HepG2 (cell line): Measurements from ENCODE around the gene BEST3. TPM values are rescaled to one million over a fixed set of nuclear protein-coding genes. Genes with fewer than 3 reads are reported as not detected.

Experiments
- ATAC-seq: fragments of 200-7000 bp; cut with Tn5 transposase; 3 replicates; pipeline ENCODE4 v1.9.1; 2020; ENCODE audit warnings: mild to moderate bottlenecking, moderate library complexity
- BruUV-seq: library from RNA; stranded (reverse); fragments of 400-500 nt; replicated peaks from 2 replicates; lab custom pipeline; 2021; lab: Mats Ljungman, UMichigan
- CTCF ChIA-PET: fragments of 300-600 bp; formaldehyde crosslinking; extraction: SDS; loops from one replicate; lab custom pipeline; 2021; ENCODE audit warnings: low total read pairs, inconsistent platforms, low intra/inter-chr PET ratio; lab: Yijun Ruan, JAX
- POLR2A ChIA-PET: fragments of 350-600 bp; sonication (Branson Sonifier 250); formaldehyde crosslinking; loops from one replicate; lab custom pipeline; 2020; ENCODE audit warnings: antibody characterized with exemption, inconsistent platforms; lab: Yijun Ruan, JAX
- DNase-seq: peaks from one replicate; pipeline ENCODE4 v3.0.0-alpha.2; 2015; ENCODE audit warnings: low spot score
- FAIRE-seq: peaks from 3 replicates; lab custom pipeline; 2011; peaks lifted over from hg19 to GRCh38; lab: Jason Lieb, UNC
- H2AFZ ChIP-seq: one replicate; pipeline ENCODE4 v1.6.1; 2011; ENCODE audit warnings: low read length, inconsistent platforms
- H3K27ac ChIP-seq: fragments of 300-600 bp; 3 replicates; pipeline ENCODE4 v1.8.0; 2011; ENCODE audit warnings: mixed run types, mild to moderate bottlenecking, mixed read lengths, low read length, inconsistent platforms; ENCODE audit not compliant: insufficient read depth; ENCODE audit errors: extremely low read length
- H3K27me3 ChIP-seq, 2 experiments: fragments of 200-600 bp in 1 of 2; 2 replicates in 1 of 2; 3 replicates in 1 of 2; pipeline versions ENCODE4 v1.6.0 to v1.8.0; 2011; ENCODE audit warnings: low read length in 2 of 2, mild to moderate bottlenecking in 2 of 2, moderate library complexity in 2 of 2, inconsistent platforms in 1 of 2; ENCODE audit not compliant: insufficient read depth in 2 of 2, control insufficient read depth in 1 of 2
- H3K36me3 ChIP-seq, 2 experiments: fragments of 200-600 bp in 1 of 2; replicated peaks in 1 of 2; 2 replicates in 1 of 2; 3 replicates in 1 of 2; pipeline versions ENCODE4 v1.5.1 to v1.8.0; 2011; ENCODE audit warnings: low read length in 2 of 2, inconsistent platforms in 1 of 2; ENCODE audit not compliant: insufficient read depth in 2 of 2, control insufficient read depth in 1 of 2
- H3K4me1 ChIP-seq: 2 replicates; pipeline ENCODE4 v1.5.1; 2012; ENCODE audit warnings: low read length, inconsistent platforms; ENCODE audit not compliant: insufficient read depth
- H3K4me2 ChIP-seq: 2 replicates; pipeline ENCODE4 v1.6.0; 2011; ENCODE audit warnings: low read depth, low read length, inconsistent platforms
- H3K4me3 ChIP-seq, 3 experiments: fragments of 200-600 bp in 1 of 3; sonication (generic), shearing (Covaris generic) in 1 of 3; replicated peaks in 1 of 3; 2 replicates each; pipeline ENCODE4 v1.5.1; 2011 to 2016; ENCODE audit warnings: low read length in 3 of 3, inconsistent platforms in 2 of 3, low read depth in 2 of 3, mild to moderate bottlenecking in 2 of 3, control low read depth in 1 of 3, mixed read lengths in 1 of 3; ENCODE audit not compliant: insufficient read depth in 1 of 3
- H3K79me2 ChIP-seq: one replicate; pipeline ENCODE4 v1.6.1; 2011; ENCODE audit warnings: low read length, inconsistent platforms; ENCODE audit not compliant: insufficient read depth
- H3K9ac ChIP-seq: 2 replicates; pipeline ENCODE4 v1.6.0; 2011; ENCODE audit warnings: mild to moderate bottlenecking, low read depth, low read length, inconsistent platforms; ENCODE audit not compliant: insufficient read depth
- H3K9me3 ChIP-seq: 2 replicates; pipeline ENCODE4 v1.5.1; 2012; ENCODE audit warnings: mild to moderate bottlenecking, low read length
- H4K20me1 ChIP-seq: 2 replicates; pipeline ENCODE4 v1.6.0; 2011; ENCODE audit warnings: inconsistent platforms, mild to moderate bottlenecking, low read length, moderate library complexity; ENCODE audit not compliant: insufficient read depth
- CEBPB ChIP-seq: IDR thresholded peaks from 2 replicates; pipeline ENCODE4 v1.6.1; 2011; ENCODE audit warnings: low read depth, low read length, improper control_type of control experiment, borderline replicate concordance
- FOSL2 ChIP-seq: sonication (generic); formaldehyde crosslinking; IDR thresholded peaks from 2 replicates; pipeline ENCODE4 v1.4.0; 2020; ENCODE audit warnings: missing genetic modification reagents
- KDM6A ChIP-seq: IDR thresholded peaks from 2 replicates; pipeline ENCODE4 v1.6.1; 2016; ENCODE audit warnings: low read depth
- KLF11 ChIP-seq: IDR thresholded peaks from 2 replicates; pipeline ENCODE4 v1.6.1; 2016; ENCODE audit warnings: missing compliant biosample characterization
- POLR2G ChIP-seq: fragments of 200-400 bp; formaldehyde crosslinking; IDR thresholded peaks from 2 replicates; pipeline ENCODE4 v1.6.1; 2018; ENCODE audit warnings: mild to moderate bottlenecking, low read depth, low read length, moderate library complexity
- PTBP1 ChIP-seq: fragments of 200-400 bp; formaldehyde crosslinking; IDR thresholded peaks from 2 replicates; pipeline ENCODE4 v1.6.1; 2018; ENCODE audit warnings: low read length, low read depth; ENCODE audit not compliant: poor library complexity, severe bottlenecking
- REPIN1 ChIP-seq: sonication (generic); formaldehyde crosslinking; IDR thresholded peaks from 2 replicates; pipeline ENCODE4 v1.8.0; 2022; ENCODE audit warnings: missing genetic modification reagents, low read depth, mild to moderate bottlenecking, borderline replicate concordance
- TEAD3 ChIP-seq: optimal IDR thresholded peaks from 2 replicates; pipeline ENCODE3; 2016; ENCODE audit warnings: borderline replicate concordance
- ZNF205 ChIP-seq: IDR thresholded peaks from 2 replicates; pipeline ENCODE4 v1.6.1; 2018; ENCODE audit warnings: missing biosample characterization, missing genetic modification reagents
- ZNF446 ChIP-seq: sonication (generic); formaldehyde crosslinking; IDR thresholded peaks from 2 replicates; pipeline ENCODE4 v1.5.0; 2020; ENCODE audit warnings: mild to moderate bottlenecking, missing genetic modification reagents
- whole genome bisulfite sequencing: methylation state at CpG from one replicate; pipeline ENCODE4 v1.1.6; 2017; ENCODE audit warnings: low lambda C conversion rate; 5-methylcytosine and 5-hydroxymethylcytosine counted together
- in situ Hi-C: cut with HindIII; loops from 2 replicates; pipeline ENCODE4 v1.10.0; 2017; ENCODE audit warnings: low pct_unique_long_range_greater_than_20kb; ENCODE audit not compliant: extremely low pct_ligation_motif_present
- intact Hi-C: fragments of 100-400 bp; cut with micrococcal nuclease; formaldehyde crosslinking; loops from one replicate; pipeline ENCODE4 v1.10.0; 2022; ENCODE audit not compliant: unreplicated experiment
- polyA plus RNA-seq, 8 experiments: library from polyadenylated mRNA; depleted of rRNA in 3 of 8; stranded (reverse) in 7 of 8; unstranded in 1 of 8; fragments of >200 nt; fragmentation: Illumina TruSeq in 4 of 8; extraction: Trizol in 4 of 8; gene quantifications; 2 replicates each; pipeline versions ENCODE4 v1.2.1 to v1.2.3, GENCODE V29; 2011 to 2016; ENCODE audit warnings: low read depth in 4 of 8, missing spikeins in 1 of 8, mixed read lengths in 1 of 8; ENCODE audit not compliant: insufficient read depth in 1 of 8
- total RNA-seq, 5 experiments: library from RNA; depleted of rRNA; stranded (reverse); fragments of >200 nt; fragmentation: Illumina TruSeq; extraction: Trizol; gene quantifications; 2 replicates each; pipeline ENCODE4 v1.2.3, GENCODE V29; 2016; ENCODE audit warnings: low read depth in 1 of 5
- TF ChIP-seq, protein P1 (sequence below): sonication (generic); formaldehyde crosslinking; IDR thresholded peaks from 2 replicates; pipeline ENCODE4 v1.5.1; 2020; ENCODE audit warnings: mild to moderate bottlenecking, missing genetic modification reagents, borderline replicate concordance
- TF ChIP-seq, protein P2 (sequence below): IDR thresholded peaks from 2 replicates; pipeline ENCODE4 v1.6.1; 2016

The BEST3 gene
- total and polyA plus RNA-seq, 2 of the 13 experiments (the other 11 are each of a cell fraction or from before 2014, with no cell fraction given) = not detected

DNA sequence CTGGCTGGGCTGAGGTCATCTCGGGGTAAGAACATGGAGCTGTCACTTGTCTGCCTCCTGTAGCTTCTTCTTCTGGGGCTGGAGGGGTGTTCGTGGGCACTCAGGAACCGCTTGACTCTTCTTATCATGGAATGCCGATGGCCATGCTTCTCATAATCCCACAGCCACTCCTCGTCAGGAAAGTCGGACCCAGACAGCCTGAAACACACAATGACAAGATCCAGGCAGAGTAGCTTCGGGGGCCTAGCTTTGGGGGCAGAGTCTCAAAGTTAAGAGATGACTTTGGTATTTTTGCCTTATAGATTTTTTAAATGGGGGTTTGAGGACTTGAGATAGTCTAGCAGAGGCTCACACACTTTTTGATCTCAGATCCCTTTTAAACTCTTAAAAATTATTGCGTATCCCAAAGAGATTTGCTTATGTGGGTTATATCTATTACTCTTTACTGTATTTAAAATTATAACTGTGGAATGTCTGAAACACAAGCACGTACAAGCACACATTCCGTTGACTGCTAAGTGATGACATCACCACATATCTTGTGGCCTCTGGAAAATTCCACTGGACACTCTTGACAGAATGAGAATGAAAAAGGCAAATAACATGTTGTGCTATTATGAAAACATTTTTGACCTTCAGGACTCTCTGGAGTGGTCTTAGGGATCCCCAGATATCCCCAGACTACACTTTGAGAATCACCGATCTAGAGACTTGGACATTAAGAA is 43.3 kb downstream of the BEST3 start (continued):
- peak; percentile 57 for TF ChIP-seq TEAD3 (CRISPR knock-in tag)
- no peak for TF ChIP-seq ZNF446 (CRISPR knock-in tag)

GRCh38 chr12:69653703-69654102 is 45.4 kb downstream of the BEST3 start:
- Histone ChIP-seq H3K9ac (no peak overlapping the region), H3K27ac (no peak overlapping the region), H3K27me3 (no peaks in the 10 kb centered on the region; a peak in 1 of 5 replicates), H3K9me3 (no peaks in the 10 kb centered on the region), H4K20me1 (no peaks in the 10 kb centered on the region), H3K4me3 (no peak overlapping the region), H3K4me2 (no peak overlapping the region), H2AFZ (no peak overlapping the region), H3K79me2 (no peaks in the 10 kb centered on the region), H3K36me3 (no peaks in the 10 kb centered on the region), H3K4me1 (peaks cover 23% of the 10 kb centered on the region)
- intact Hi-C loops (no loop called here), in situ Hi-C loops (no loop called here)
- no TSS peak for BruUV-seq
- no peak for TF ChIP-seq REPIN1 (CRISPR knock-in tag)
- peak; percentile 43; the same call in 1 of the 2 replicates for TF ChIP-seq FOSL2 (CRISPR knock-in tag)
- TF ChIP-seq CEBPB = peak; percentile 78
- 43% methylated on average over 8 of the region's 8 CpGs for WGBS
- DNase-seq (no peak), ATAC-seq (no peak), FAIRE-seq (no peak)
- CTCF ChIA-PET = no interaction called here
- POLR2A ChIA-PET = no interaction called here

DNA sequence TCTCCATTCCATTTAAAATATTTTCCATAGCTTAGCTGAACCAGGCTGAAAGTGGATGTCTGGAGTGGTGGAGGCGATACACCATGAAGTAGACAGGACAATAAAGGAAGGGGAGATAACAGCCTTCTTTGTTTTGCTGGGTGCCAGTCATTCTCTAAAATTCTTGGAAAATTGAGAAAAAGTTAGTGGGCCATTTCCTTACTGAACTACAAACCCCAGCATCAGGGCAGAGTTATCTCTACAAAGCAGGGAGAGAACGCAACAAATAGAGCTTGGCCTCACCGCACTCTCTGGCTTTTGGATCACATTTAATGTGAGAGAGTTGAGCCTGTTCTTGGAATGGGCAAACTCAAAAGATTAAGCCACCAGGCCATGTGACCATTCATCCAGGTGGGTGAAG is 47.2 kb downstream of the BEST3 start:
- Histone ChIP-seq H3K4me2 (no peak overlapping the region), H2AFZ (no peak overlapping the region), H3K27me3 (peaks cover 0 to 5% of the 10 kb centered on the region in 2 experiments; a peak in 1 of 5 replicates), H3K9me3 (no peaks in the 10 kb centered on the region), H3K36me3 (no peaks in the 10 kb centered on the region), H3K4me1 (peaks cover 14% of the 10 kb centered on the region), H3K79me2 (no peaks in the 10 kb centered on the region), H4K20me1 (no peaks in the 10 kb centered on the region), H3K9ac (no peak overlapping the region), H3K27ac (no peak overlapping the region), H3K4me3 (no peak overlapping the region)
- no TSS peak for BruUV-seq
- ATAC-seq (no peak), DNase-seq (no peak), FAIRE-seq (no peak)
- WGBS = 94% methylated on average over 3 of the region's 3 CpGs
- intact Hi-C loops = no loop called here
- ChIA-PET CTCF (no interaction called here), POLR2A (interaction anchor here (0.7 kb wide), 1 partner anchor 20 kb away, joined by 3 read pairs; no protein-coding TSS in a partner anchor)
- in situ Hi-C loops = no loop called here
- TF ChIP-seq ZNF205 (CRISPR knock-in tag) = no peak
- TF ChIP-seq POLR2G = no peak
- TF ChIP-seq, protein P1, sequence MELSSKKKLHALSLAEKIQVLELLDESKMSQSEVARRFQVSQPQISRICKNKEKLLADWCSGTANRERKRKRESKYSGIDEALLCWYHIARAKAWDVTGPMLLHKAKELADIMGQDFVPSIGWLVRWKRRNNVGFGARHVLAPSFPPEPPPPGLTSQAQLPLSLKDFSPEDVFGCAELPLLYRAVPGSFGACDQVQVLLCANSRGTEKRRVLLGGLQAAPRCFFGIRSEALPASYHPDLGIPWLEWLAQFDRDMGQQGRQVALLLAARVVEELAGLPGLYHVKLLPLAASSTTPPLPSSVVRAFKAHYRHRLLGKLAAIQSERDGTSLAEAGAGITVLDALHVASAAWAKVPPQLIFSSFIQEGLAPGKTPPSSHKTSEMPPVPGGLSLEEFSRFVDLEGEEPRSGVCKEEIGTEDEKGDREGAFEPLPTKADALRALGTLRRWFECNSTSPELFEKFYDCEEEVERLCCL = no peak
- no peak for TF ChIP-seq PTBP1
- TF ChIP-seq, protein P2, sequence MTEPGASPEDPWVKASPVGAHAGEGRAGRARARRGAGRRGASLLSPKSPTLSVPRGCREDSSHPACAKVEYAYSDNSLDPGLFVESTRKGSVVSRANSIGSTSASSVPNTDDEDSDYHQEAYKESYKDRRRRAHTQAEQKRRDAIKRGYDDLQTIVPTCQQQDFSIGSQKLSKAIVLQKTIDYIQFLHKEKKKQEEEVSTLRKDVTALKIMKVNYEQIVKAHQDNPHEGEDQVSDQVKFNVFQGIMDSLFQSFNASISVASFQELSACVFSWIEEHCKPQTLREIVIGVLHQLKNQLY (CRISPR knock-in tag) = no peak
- no peak for TF ChIP-seq KDM6A
- no peak for TF ChIP-seq KLF11 (CRISPR knock-in tag)
